B cell (primary cell): ENCODE results near the gene MRPS23. TPM values are rescaled to one million over a fixed set of nuclear protein-coding genes. Genes with fewer than 3 reads are reported as not detected.

Experiments used
- ATAC-seq: fragments of 200-7000 bp; cut with Tn5 transposase; one replicate; pipeline ENCODE4 v1.10.0; 2021; ENCODE audit warnings: low read depth, mild to moderate bottlenecking, moderate number of reproducible peaks, moderate library complexity
- CTCF ChIA-PET: fragments of 350-600 bp; sonication (Branson Sonifier 250); formaldehyde crosslinking; loops from one replicate; lab custom pipeline; 2021; ENCODE audit warnings: antibody characterized with exemption, inconsistent platforms; lab: Charles Lee
- POLR2A ChIA-PET: fragments of 350-600 bp; sonication (Branson Sonifier 250); formaldehyde crosslinking; loops from one replicate; lab custom pipeline; 2021; ENCODE audit warnings: antibody characterized with exemption; lab: Charles Lee
- DNase-seq: peaks from one replicate; pipeline ENCODE4 v3.0.0; 2013
- H2AFZ ChIP-seq: 2 replicates; pipeline ENCODE4 v1.6.1; 2012; ENCODE audit warnings: mild to moderate bottlenecking, low read depth, low read length; ENCODE audit not compliant: insufficient read depth, poor library complexity, severe bottlenecking
- H3K27ac ChIP-seq, 2 donors: 1 replicate in 1 of 2; 2 replicates in 1 of 2; pipeline ENCODE4 v1.5.1; 2012 to 2013; ENCODE audit warnings: low read length in 2 of 2, mild to moderate bottlenecking in 2 of 2, moderate library complexity in 1 of 2
- H3K27me3 ChIP-seq, 4 experiments: fragments of 200-600 bp in 1 of 4; sonication (generic) in 1 of 4; replicated peaks in 1 of 4; 1 replicate in 2 of 4; 2 replicates in 2 of 4; pipeline versions ENCODE4 v1.6.1 to v1.7.0; 2013 to 2016; ENCODE audit warnings: low read length in 3 of 4, mild to moderate bottlenecking in 2 of 4, mixed read lengths in 1 of 4, moderate library complexity in 1 of 4; ENCODE audit not compliant: insufficient read depth in 4 of 4, control insufficient read depth in 3 of 4; ENCODE audit errors: control extremely low read depth in 1 of 4
- H3K36me3 ChIP-seq, 2 experiments: replicated peaks in 1 of 2; 1 replicate in 1 of 2; 2 replicates in 1 of 2; pipeline versions ENCODE4 v1.6.1 to v1.7.1; 2013; ENCODE audit warnings: low read length in 1 of 2; ENCODE audit not compliant: insufficient read depth in 2 of 2, control insufficient read depth in 1 of 2; ENCODE audit errors: control extremely low read depth in 1 of 2, extremely low read depth in 1 of 2
- H3K4me1 ChIP-seq, 2 donors: fragments of 200-600 bp in 1 of 2; sonication (generic) in 1 of 2; 1 replicate in 1 of 2; 2 replicates in 1 of 2; pipeline versions ENCODE4 v1.5.1 to v1.6.1; 2013 to 2017; ENCODE audit warnings: low read length in 2 of 2; ENCODE audit not compliant: control insufficient read depth in 2 of 2, insufficient read depth in 2 of 2
- H3K4me2 ChIP-seq: replicated peaks from 2 replicates; pipeline ENCODE3; 2012; ENCODE audit warnings: mild to moderate bottlenecking, low read depth, low read length; ENCODE audit not compliant: poor library complexity, severe bottlenecking
- H3K4me3 ChIP-seq, 5 experiments: fragments of 200-600 bp in 1 of 5; sonication (generic) in 1 of 5; 1 replicate in 3 of 5; 2 replicates in 2 of 5; pipeline versions ENCODE4 v1.5.1 to v1.7.0; 2011 to 2016; ENCODE audit warnings: low read length in 4 of 5, mild to moderate bottlenecking in 4 of 5, low read depth in 2 of 5, control low read depth in 1 of 5, moderate library complexity in 1 of 5; ENCODE audit not compliant: insufficient read depth in 1 of 5; ENCODE audit errors: control extremely low read depth in 1 of 5, extremely low read depth in 1 of 5
- H3K79me2 ChIP-seq: fragments of 200-600 bp; sonication (generic); one replicate; pipeline ENCODE4 v1.6.0; 2016; ENCODE audit warnings: low read length; ENCODE audit not compliant: control insufficient read depth, insufficient read depth
- H3K9ac ChIP-seq: fragments of 200-600 bp; sonication (generic); 2 replicates; pipeline ENCODE4 v1.6.1; 2017; ENCODE audit warnings: mild to moderate bottlenecking, low read length, moderate library complexity
- H3K9me3 ChIP-seq, 3 donors: one replicate each; pipeline versions ENCODE4 v1.6.1 to v1.7.1; 2013; ENCODE audit warnings: low read length in 2 of 3; ENCODE audit not compliant: control insufficient read depth in 2 of 3, insufficient read depth in 1 of 3; ENCODE audit errors: control extremely low read depth in 1 of 3
- H4K20me1 ChIP-seq: 2 replicates; pipeline ENCODE4 v1.6.0; 2012; ENCODE audit warnings: mild to moderate bottlenecking, low read length; ENCODE audit not compliant: insufficient read depth, control insufficient read depth, poor library complexity, severe bottlenecking
- H3K27ac Mint-ChIP-seq: one replicate; pipeline ENCODE4 v1.8.0; 2021; ENCODE audit warnings: mixed read lengths
- H3K27me3 Mint-ChIP-seq: one replicate; pipeline ENCODE4 v1.8.0; 2021; ENCODE audit warnings: mixed read lengths
- H3K4me1 Mint-ChIP-seq: one replicate; pipeline ENCODE4 v1.8.0; 2021; ENCODE audit warnings: mixed read lengths
- H3K4me3 Mint-ChIP-seq: one replicate; pipeline ENCODE4 v1.8.0; 2021; ENCODE audit warnings: mixed read lengths
- H3K9me3 Mint-ChIP-seq: one replicate; pipeline ENCODE4 v1.8.0; 2022; ENCODE audit warnings: mixed read lengths; ENCODE audit not compliant: insufficient read depth
- CTCF ChIP-seq: fragments of 200-600 bp; IDR thresholded peaks from one replicate; pipeline ENCODE4 v1.8.0; 2022; ENCODE audit warnings: antibody characterized with exemption, mild to moderate bottlenecking
- EZH2 ChIP-seq: IDR thresholded peaks from 2 replicates; pipeline ENCODE4 v1.6.1; 2012; ENCODE audit warnings: borderline replicate concordance, low read depth, mild to moderate bottlenecking, moderate library complexity, low read length; ENCODE audit not compliant: insufficient read depth, poor library complexity, severe bottlenecking
- WGBS: methylation state at CpG from one replicate; pipeline ENCODE4 v1.1.5; 2013; ENCODE audit warnings: missing lambda C conversion rate; ENCODE audit not compliant: insufficient coverage; 5-methylcytosine and 5-hydroxymethylcytosine counted together
- intact Hi-C: fragments of 100-400 bp; cut with micrococcal nuclease; formaldehyde crosslinking; loops from one replicate; pipeline ENCODE4 v1.10.0; 2022
- polyA plus RNA-seq: library from polyadenylated mRNA; depleted of rRNA; stranded (reverse); fragments of >200 nt; gene quantifications from 2 replicates; pipeline ENCODE4 v1.2.3, GENCODE V29; 2012
- total RNA-seq, 2 donors: library from RNA; stranded (reverse); fragments of 120-200 nt in 1 of 2; gene quantifications; 1 replicate in 1 of 2; 2 replicates in 1 of 2; pipeline versions ENCODE4 v1.2.3 to v1.2.4, GENCODE V29; 2013 to 2022

MRPS23 gene
- total and polyA plus RNA-seq, 2 donors (not counting 1 experiment from before 2014, with no cell fraction given): 10.3 to 25.4 TPM

- intact Hi-C loops: no loop called here
- ChIA-PET CTCF (interaction anchor here (1.1 kb wide), 1 partner anchor 20 kb away, joined by 3 read pairs; no protein-coding TSS in a partner anchor), POLR2A (no interaction called here)
- TF ChIP-seq EZH2: no peak
- no peak for TF ChIP-seq CTCF
- DNase-seq (no peak), ATAC-seq (no peak)
- Mint-ChIP-seq H3K4me3 (no peak overlapping the region), H3K27ac (no peak overlapping the region), H3K27me3 (peaks cover 57% of the 10 kb centered on the region), H3K9me3 (no peaks in the 10 kb centered on the region), H3K4me1 (peaks cover 18% of the 10 kb centered on the region)
- Histone ChIP-seq H3K27me3 (peaks cover 0 to 61% (median 34%) of the 10 kb centered on the region in 4 experiments), H3K36me3 (no peaks in the 10 kb centered on the region), H3K27ac (no peak overlapping the region), H3K9ac (no peak overlapping the region), H2AFZ (no peak overlapping the region), H3K9me3 (peaks cover 0 to 15% (median 0%) of the 10 kb centered on the region in 3 donors), H3K4me2 (no peak overlapping the region), H3K4me3 (no peak overlapping the region), H4K20me1 (no peaks in the 10 kb centered on the region), H3K79me2 (no peaks in the 10 kb centered on the region), H3K4me1 (peaks cover 26 to 28% of the 10 kb centered on the region in 2 donors)
- 100% methylated on average over 1 of the region's 2 CpGs for WGBS
Observed at GRCh38 chr17:57876866-57877237, 27.0 kb upstream of the MRPS23 start.

- Histone ChIP-seq H2AFZ (no peak overlapping the region), H3K4me3 (no peak overlapping the region), H3K79me2 (no peaks in the 10 kb centered on the region), H3K4me1 (peaks cover 26 to 28% of the 10 kb centered on the region in 2 donors), H4K20me1 (no peaks in the 10 kb centered on the region), H3K27me3 (peaks cover 0 to 66% (median 34%) of the 10 kb centered on the region in 4 experiments), H3K4me2 (no peak overlapping the region), H3K27ac (no peak overlapping the region), H3K36me3 (no peaks in the 10 kb centered on the region), H3K9me3 (peaks cover 0 to 15% (median 0%) of the 10 kb centered on the region in 3 donors), H3K9ac (no peak overlapping the region)
- WGBS: 83% methylated on average over 11 of the region's 15 CpGs
- peaks cover 63% of the 10 kb centered on the region for H3K27me3 Mint-ChIP-seq
- DNase-seq: no peak
- H3K9me3 Mint-ChIP-seq: no peaks in the 10 kb centered on the region
- ChIA-PET CTCF (interaction anchor here (1.1 to 1.4 kb wide), 2 partner anchors 17 to 19 kb away, joined by 3 to 6 read pairs; no protein-coding TSS in a partner anchor), POLR2A (no interaction called here)
- no peak overlapping the region for H3K4me3 Mint-ChIP-seq
- peaks cover 18% of the 10 kb centered on the region for H3K4me1 Mint-ChIP-seq
- no peak overlapping the region for H3K27ac Mint-ChIP-seq
- ATAC-seq: no peak
- TF ChIP-seq EZH2: no peak
- no peak for TF ChIP-seq CTCF
- intact Hi-C loops: no loop called here
Observed at GRCh38 chr17:57876023-57876865, 26.4 kb upstream of the MRPS23 start.
